Left colon (tissue), 2 donors: Measurements from ENCODE around the gene RASSF3. TPM values are rescaled to one million over a fixed set of nuclear protein-coding genes. Genes with fewer than 3 reads are reported as not detected.
"Not testable (repeated sequence)": the region's sequence is repeated elsewhere in the genome, so short reads cannot be mapped to it uniquely, and the experiment has no call there.

ENCODE experiments used
- ATAC-seq: fragments of 200-7000 bp; cut with Tn5 transposase; one replicate; pipeline ENCODE4 v1.9.1; 2020; ENCODE audit warnings: mild to moderate bottlenecking, moderate library complexity
- DNase-seq, 2 donors: peaks; one replicate each; pipeline ENCODE4 v3.0.0-alpha.2; 2020
- intact Hi-C, 2 donors: fragments of 100-400 bp; cut with DNase I in 1 of 2; cut with micrococcal nuclease in 1 of 2; formaldehyde crosslinking; loops; one replicate each; pipeline versions ENCODE4 v1.11.2 to v1.14.0; 2022; cut with DNase I, micrococcal nuclease
- total RNA-seq, 2 donors: library from RNA; stranded (reverse); fragmentation: NEBNext Ultra II Directional; extraction: Animal tissue kit (Norgen Biotek cat#: 25700); gene quantifications; one replicate each; pipeline ENCODE4 v1.2.1, GENCODE V29; 2021
- donor health status: DM: no; HTN: no; CAD: no.
- donor health status: DM: yes; HTN: yes; CAD: no.

RASSF3 gene
- total RNA-seq, 2 donors from 2014 or later, result 88.4 to 104 TPM

GRCh38 chr12:64587447-64587846 lies 22.8 kb upstream of the RASSF3 start:
- ATAC-seq (no peak), DNase-seq (no peak)
- intact Hi-C loops, result no loop called here

GRCh38 chr12:64590183-64590582 lies 20.1 kb upstream of the RASSF3 start:
- ATAC-seq, result no peak
- no peak for DNase-seq
- intact Hi-C loops, result no loop called here

- intact Hi-C loops, result no loop called here
- ATAC-seq (no peak), DNase-seq (no peak)
Observed at GRCh38 chr12:64595863-64596793, 14.2 kb upstream of the RASSF3 start.

- ATAC-seq (no peak), DNase-seq (no peak)
- intact Hi-C loops, result no loop called here
Observed at GRCh38 chr12:64598831-64599230, 11.5 kb upstream of the RASSF3 start.

GRCh38 chr12:64600164-64600561 lies 10.1 kb upstream of the RASSF3 start:
- DNase-seq, result no peak
- intact Hi-C loops, result loop anchor here in 1 of 2 donors (10.0 kb wide), 1 partner anchor 95 kb away; no protein-coding TSS in a partner anchor

GRCh38 chr12:64603183-64603841 lies 7.0 kb upstream of the RASSF3 start:
- DNase-seq, result no peak
- intact Hi-C loops, result loop anchor here in 1 of 2 donors (10.0 kb wide), 1 partner anchor 91 kb away; no protein-coding TSS in a partner anchor

More at GRCh38 chr12:64600164-64600561, 10.1 kb upstream of the RASSF3 start:
- no peak for ATAC-seq

GRCh38 chr12:64608901-64609535 lies 1.3 kb upstream of the RASSF3 start:
- peak; percentile 54 to 74 for DNase-seq
- intact Hi-C loops, result loop anchor here in 1 of 2 donors (10.0 kb wide), 1 partner anchor 86 kb away; no protein-coding TSS in a partner anchor
- peak; percentile 71 for ATAC-seq

More at GRCh38 chr12:64603183-64603841, 7.0 kb upstream of the RASSF3 start:
- ATAC-seq, result peak; percentile 64

GRCh38 chr12:64609536-64610078 lies 688 bp upstream of the RASSF3 start:
- ATAC-seq (peak; percentile 1), DNase-seq (no peak)
- intact Hi-C loops, result loop anchor here (10.0 kb wide), 2 partner anchors 75 to 85 kb away; no protein-coding TSS in a partner anchor

- DNase-seq (peak; percentile 71 to 79), ATAC-seq (peak; percentile 65)
- intact Hi-C loops, result loop anchor here in 1 of 2 donors (10.0 kb wide), 1 partner anchor 74 kb away; no protein-coding TSS in a partner anchor
Observed at GRCh38 chr12:64610660-64611340, 505 bp downstream of the RASSF3 start.

- intact Hi-C loops, result loop anchor here in 1 of 2 donors (10.0 kb wide), 1 partner anchor 73 kb away; no protein-coding TSS in a partner anchor
- ATAC-seq (peak; percentile 30), DNase-seq (peak; percentile 47 to 60)
Observed at GRCh38 chr12:64611341-64612284, 1.3 kb downstream of the RASSF3 start.

- DNase-seq (no peak), ATAC-seq (no peak)
- intact Hi-C loops, result loop anchor here in 1 of 2 donors (10.0 kb wide), 1 partner anchor 72 kb away; no protein-coding TSS in a partner anchor
Observed at GRCh38 chr12:64612843-64613242, 2.5 kb downstream of the RASSF3 start.

- ATAC-seq, DNase-seq: not testable (repeated sequence)
- intact Hi-C loops, result loop anchor here in 1 of 2 donors (10.0 kb wide), 1 partner anchor 71 kb away; no protein-coding TSS in a partner anchor
Observed at GRCh38 chr12:64613775-64614398, 3.6 kb downstream of the RASSF3 start.

GRCh38 chr12:64616201-64616600 lies 5.9 kb downstream of the RASSF3 start:
- intact Hi-C loops, result loop anchor here in 1 of 2 donors (10.0 kb wide), 1 partner anchor 69 kb away; no protein-coding TSS in a partner anchor
- ATAC-seq (no peak), DNase-seq (no peak)

- intact Hi-C loops, result loop anchor here in 1 of 2 donors (10.0 kb wide), 1 partner anchor 66 kb away; no protein-coding TSS in a partner anchor
- ATAC-seq (peak; percentile 22), DNase-seq (no peak)
Observed at GRCh38 chr12:64618953-64619590, 8.8 kb downstream of the RASSF3 start.

- DNase-seq (no peak), ATAC-seq (no peak)
- intact Hi-C loops, result loop anchor here in 1 of 2 donors (10.0 kb wide), 1 partner anchor 53 kb away; no protein-coding TSS in a partner anchor
Observed at GRCh38 chr12:64621257-64621942, 11.1 kb downstream of the RASSF3 start.
